ENCODE measurements around the gene SPAG9. TPM values are rescaled to one million over a fixed set of nuclear protein-coding genes. Genes with fewer than 3 reads are reported as not detected.
"Not testable (repeated sequence)": the region's sequence is repeated elsewhere in the genome, so short reads cannot be mapped to it uniquely, and the experiment has no call there.

The SPAG9 gene
- total RNA-seq, 4 donors from 2014 or later: 39.4 to 211 (median 107) TPM

GRCh38 chr17:51115179-51115578 lies 5.5 kb downstream of the SPAG9 start:
- no peak overlapping the region for H3K4me3 ChIP-seq
- peaks cover 0 to 7% of the 10 kb centered on the region in 2 donors for H3K4me1 ChIP-seq
- TF ChIP-seq, protein P1, sequence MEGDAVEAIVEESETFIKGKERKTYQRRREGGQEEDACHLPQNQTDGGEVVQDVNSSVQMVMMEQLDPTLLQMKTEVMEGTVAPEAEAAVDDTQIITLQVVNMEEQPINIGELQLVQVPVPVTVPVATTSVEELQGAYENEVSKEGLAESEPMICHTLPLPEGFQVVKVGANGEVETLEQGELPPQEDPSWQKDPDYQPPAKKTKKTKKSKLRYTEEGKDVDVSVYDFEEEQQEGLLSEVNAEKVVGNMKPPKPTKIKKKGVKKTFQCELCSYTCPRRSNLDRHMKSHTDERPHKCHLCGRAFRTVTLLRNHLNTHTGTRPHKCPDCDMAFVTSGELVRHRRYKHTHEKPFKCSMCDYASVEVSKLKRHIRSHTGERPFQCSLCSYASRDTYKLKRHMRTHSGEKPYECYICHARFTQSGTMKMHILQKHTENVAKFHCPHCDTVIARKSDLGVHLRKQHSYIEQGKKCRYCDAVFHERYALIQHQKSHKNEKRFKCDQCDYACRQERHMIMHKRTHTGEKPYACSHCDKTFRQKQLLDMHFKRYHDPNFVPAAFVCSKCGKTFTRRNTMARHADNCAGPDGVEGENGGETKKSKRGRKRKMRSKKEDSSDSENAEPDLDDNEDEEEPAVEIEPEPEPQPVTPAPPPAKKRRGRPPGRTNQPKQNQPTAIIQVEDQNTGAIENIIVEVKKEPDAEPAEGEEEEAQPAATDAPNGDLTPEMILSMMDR (IDR thresholded peaks at IDR 0.05): no peak
- no peak for TF ChIP-seq POLR2A (IDR thresholded peaks at IDR 0.05)
- H3K9me3 ChIP-seq: no peaks in the 10 kb centered on the region
- intact Hi-C loops (cut with DNase I; ENCODE audit: low total_unique reads): no loop called here
- no peaks in the 10 kb centered on the region for H3K27me3 ChIP-seq
- H3K27ac ChIP-seq: no peak overlapping the region
- no peaks in the 10 kb centered on the region for H3K36me3 ChIP-seq
- no peak for DNase-seq

DNA sequence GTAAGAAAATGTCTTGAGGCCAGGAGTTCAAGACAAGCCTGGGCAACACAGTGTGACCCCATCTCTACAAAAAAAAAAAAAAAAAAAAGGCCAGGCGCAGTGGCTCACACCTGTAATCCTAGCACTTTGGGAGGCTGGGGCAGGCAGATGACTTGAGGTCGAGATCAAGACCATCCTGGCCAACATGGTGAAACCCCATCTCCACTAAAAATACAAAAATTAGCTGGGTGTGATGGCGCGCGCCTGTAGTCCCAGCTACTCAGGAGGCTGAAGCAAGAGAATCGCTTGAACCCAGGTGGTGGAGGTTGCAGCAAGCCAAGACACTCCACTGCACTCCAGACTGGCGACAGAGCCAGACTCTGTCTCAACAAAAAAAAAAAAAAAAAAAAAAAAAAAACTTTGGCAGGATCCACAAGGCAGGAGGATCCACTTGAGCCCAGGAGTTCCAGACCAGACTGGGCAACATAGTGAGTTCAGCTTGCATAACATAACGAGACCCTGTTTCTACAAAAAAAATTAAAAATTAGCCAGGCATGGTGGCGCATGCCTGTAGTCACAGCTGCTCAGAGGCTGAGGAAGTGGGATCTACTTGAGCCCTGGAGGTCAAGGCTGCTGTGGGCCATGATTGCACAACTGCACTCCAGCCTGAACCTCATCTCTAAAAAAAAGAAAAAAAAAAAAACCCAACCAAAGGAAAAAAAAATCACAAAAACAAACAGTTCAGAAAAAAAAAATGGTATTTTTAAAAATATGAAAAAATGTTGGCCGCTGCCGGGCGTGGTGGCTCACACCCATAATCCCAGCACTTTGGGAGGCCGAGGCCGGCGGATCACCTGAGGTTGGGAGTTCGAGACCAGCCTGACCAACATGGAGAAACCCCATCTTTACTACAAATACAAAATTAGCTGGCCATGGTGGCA lies 8.1 kb downstream of the SPAG9 start:
- H3K4me1 ChIP-seq; intact Hi-C loops (cut with DNase I; ENCODE audit: low total_unique reads); H3K4me3 ChIP-seq; H3K9me3 ChIP-seq; H3K36me3 ChIP-seq; H3K27me3 ChIP-seq: not testable (repeated sequence)
- DNase-seq: peak; percentile 61 to 63
- peak overlapping the region; percentile 19 to 34 for H3K27ac ChIP-seq

DNA sequence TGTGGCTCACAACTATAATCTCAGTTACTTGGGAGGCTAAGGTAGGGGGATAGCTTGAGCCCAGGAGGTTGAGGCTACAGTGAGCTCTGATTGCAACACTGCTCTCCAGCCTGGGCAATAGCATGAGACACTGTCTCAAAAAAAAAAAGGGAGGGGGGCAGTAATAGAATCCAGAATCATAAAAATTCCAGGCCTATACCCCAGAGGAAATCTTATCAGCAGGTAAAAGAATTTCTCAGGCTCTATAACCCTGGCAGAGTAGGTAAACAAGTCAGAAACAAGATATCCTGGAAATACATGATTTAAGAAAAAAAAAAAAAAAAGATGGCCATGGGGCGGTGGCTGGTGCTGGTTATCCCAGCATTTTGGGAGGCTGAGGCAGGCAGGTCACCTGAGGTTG lies 12.9 kb downstream of the SPAG9 start:
- no peak overlapping the region for H3K4me3 ChIP-seq
- TF ChIP-seq, protein P1 (IDR thresholded peaks at IDR 0.05): no peak
- no peak for TF ChIP-seq POLR2A (IDR thresholded peaks at IDR 0.05)
- DNase-seq: no peak
- peaks cover 0 to 4% of the 10 kb centered on the region in 2 donors for H3K4me1 ChIP-seq
- H3K27me3 ChIP-seq: no peaks in the 10 kb centered on the region
- no peak overlapping the region for H3K27ac ChIP-seq
- H3K36me3 ChIP-seq: no peaks in the 10 kb centered on the region
- H3K9me3 ChIP-seq: no peaks in the 10 kb centered on the region
- intact Hi-C loops (cut with DNase I; ENCODE audit: low total_unique reads): no loop called here

GRCh38 chr17:51103451-51103850 lies 17.2 kb downstream of the SPAG9 start:
- no peak for DNase-seq
- no peak overlapping the region for H3K4me3 ChIP-seq
- H3K4me1 ChIP-seq: peaks cover 0 to 4% of the 10 kb centered on the region in 2 donors
- TF ChIP-seq, protein P1 (IDR thresholded peaks at IDR 0.05): no peak
- TF ChIP-seq POLR2A (IDR thresholded peaks at IDR 0.05): no peak
- no peaks in the 10 kb centered on the region for H3K27me3 ChIP-seq
- no peak overlapping the region for H3K27ac ChIP-seq
- no peaks in the 10 kb centered on the region for H3K9me3 ChIP-seq
- no peaks in the 10 kb centered on the region for H3K36me3 ChIP-seq
- intact Hi-C loops (cut with DNase I; ENCODE audit: low total_unique reads): no loop called here

GRCh38 chr17:51103050-51103449 lies 17.6 kb downstream of the SPAG9 start:
- Histone ChIP-seq H3K4me3 (no peak overlapping the region), H3K36me3 (no peaks in the 10 kb centered on the region), H3K4me1 (peaks cover 0 to 4% of the 10 kb centered on the region in 2 donors), H3K27ac (no peak overlapping the region), H3K27me3 (no peaks in the 10 kb centered on the region), H3K9me3 (no peaks in the 10 kb centered on the region)
- intact Hi-C loops (cut with DNase I; ENCODE audit: low total_unique reads): no loop called here
- no peak for TF ChIP-seq POLR2A (IDR thresholded peaks at IDR 0.05)
- TF ChIP-seq, protein P1 (IDR thresholded peaks at IDR 0.05): no peak
- DNase-seq: no peak
